SK-N-SH treated with all-trans-retinoic acid at 6 μM for 48 hours (cell line): ENCODE results near the gene LHFPL3.

Source experiments
- BACH2 ChIP-seq: fragments of 250-450 bp; sonication (Bioruptor Pico); IDR thresholded peaks from 2 replicates; pipeline ENCODE4 v1.9.0; 2021; ENCODE audit warnings: mild to moderate bottlenecking, borderline replicate concordance
- RARB ChIP-seq: fragments of 250-450 bp; sonication (Bioruptor Pico); IDR thresholded peaks from 2 replicates; pipeline ENCODE4 v1.8.0; 2021; ENCODE audit warnings: mild to moderate bottlenecking, moderate library complexity

GRCh38 chr7:104642560-104642959 is 314.2 kb downstream of the LHFPL3 start:
- TF ChIP-seq BACH2 (no peak), RARB (no peak)
